ENCODE measurements around the gene COMMD10. TPM values are rescaled to one million over a fixed set of nuclear protein-coding genes. Genes with fewer than 3 reads are reported as not detected.
A peak's percentile ranks its signal among the peaks of the same experiment; 100 is the strongest.
"Not testable (repeated sequence)": the region's sequence is repeated elsewhere in the genome, so short reads cannot be mapped to it uniquely, and the experiment has no call there.

The COMMD10 gene
- total and polyA plus RNA-seq, 9 donors = 24.9 to 33.1 (median 29.2) TPM

DNA sequence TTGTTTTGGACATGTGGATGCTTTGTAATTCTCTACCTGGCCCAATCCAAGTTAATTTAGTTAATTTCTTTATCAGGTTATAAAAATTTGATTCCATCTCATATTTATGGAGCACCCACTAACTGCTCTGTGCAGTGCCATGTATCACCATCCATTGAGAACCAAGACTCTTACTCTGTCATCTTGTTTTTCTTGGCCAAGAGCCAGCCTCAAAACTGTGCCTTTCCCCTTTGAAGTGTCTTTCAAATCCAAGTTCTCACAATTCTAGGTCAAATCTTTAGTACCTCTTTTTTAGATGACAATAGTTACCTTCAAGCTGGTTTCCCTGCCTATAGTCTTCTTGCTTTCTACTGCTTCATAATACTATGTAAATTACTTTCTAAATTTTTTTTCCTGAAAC, 3.2 kb downstream of the COMMD10 start:
- Histone ChIP-seq H3K36me3 (ENCODE audit: control insufficient read depth, insufficient read depth, low read length) (peaks cover 8% of the 10 kb centered on the region), H3K4me1 (ENCODE audit: control insufficient read depth, insufficient read depth, low read length) (peaks cover 11% of the 10 kb centered on the region)

GRCh38 chr5:116090302-116090701, 5.5 kb downstream of the COMMD10 start:
- H3K9me3 ChIP-seq (replicated peaks; ENCODE audit: control insufficient read depth, low read depth, low read length) = no peaks in the 10 kb centered on the region
- H3K4me1 ChIP-seq (ENCODE audit: control insufficient read depth, insufficient read depth, low read length) = peaks cover 3% of the 10 kb centered on the region
- no peak overlapping the region for H3K4me3 ChIP-seq (ENCODE audit: low read length)
- peaks cover 15% of the 10 kb centered on the region for H3K36me3 ChIP-seq (ENCODE audit: control insufficient read depth, insufficient read depth, low read length)
- WGBS (ENCODE audit: insufficient coverage) = 90% methylated on average over 2 of the region's 3 CpGs
- H3K27me3 ChIP-seq (ENCODE audit: control insufficient read depth, insufficient read depth, low read length) = no peaks in the 10 kb centered on the region
- H3K27ac ChIP-seq (ENCODE audit: low read length) = no peak overlapping the region
- no peak for DNase-seq

More for the DNA sequence above, 3.2 kb downstream of the COMMD10 start:
- Histone ChIP-seq H3K4me3 (ENCODE audit: low read length) (no peak overlapping the region), H3K9me3 (replicated peaks; ENCODE audit: control insufficient read depth, low read depth, low read length) (no peaks in the 10 kb centered on the region), H3K27me3 (ENCODE audit: control insufficient read depth, insufficient read depth, low read length) (no peaks in the 10 kb centered on the region), H3K27ac (ENCODE audit: low read length) (no peak overlapping the region)
- no peak for DNase-seq

GRCh38 chr5:116091416-116091815, 6.6 kb downstream of the COMMD10 start:
- H3K4me1 ChIP-seq (ENCODE audit: control insufficient read depth, insufficient read depth, low read length) = no peaks in the 10 kb centered on the region
- no peak overlapping the region for H3K4me3 ChIP-seq (ENCODE audit: low read length)
- no peaks in the 10 kb centered on the region for H3K9me3 ChIP-seq (replicated peaks; ENCODE audit: control insufficient read depth, low read depth, low read length)
- DNase-seq = no peak
- H3K36me3 ChIP-seq (ENCODE audit: control insufficient read depth, insufficient read depth, low read length) = peaks cover 15% of the 10 kb centered on the region
- H3K27me3 ChIP-seq (ENCODE audit: control insufficient read depth, insufficient read depth, low read length) = no peaks in the 10 kb centered on the region
- no CpG with 5 or more reads among the region's 1 CpG for WGBS (ENCODE audit: insufficient coverage)
- no peak overlapping the region for H3K27ac ChIP-seq (ENCODE audit: low read length)

DNA sequence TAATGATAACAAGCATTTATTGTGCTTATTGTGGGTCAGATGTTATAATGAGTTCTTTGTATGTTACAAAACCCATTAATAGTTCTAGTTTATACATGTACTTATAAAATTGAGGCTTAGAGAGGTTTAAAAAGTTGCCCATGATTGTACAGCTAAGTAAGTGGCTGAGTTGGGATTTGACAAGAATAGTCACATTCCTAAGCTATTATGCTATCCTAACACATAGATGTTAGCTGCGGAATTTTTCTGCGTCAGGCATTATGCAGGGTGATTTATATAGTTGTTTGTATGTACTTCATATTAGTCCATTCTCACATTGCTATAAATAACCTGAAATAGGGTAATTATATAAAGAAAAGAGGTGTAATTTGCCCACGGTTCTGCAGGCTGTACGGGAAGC, 12.5 kb downstream of the COMMD10 start:
- no peak overlapping the region for H3K27ac ChIP-seq (ENCODE audit: low read length)
- H3K4me3 ChIP-seq (ENCODE audit: low read length) = no peak overlapping the region
- no peaks in the 10 kb centered on the region for H3K4me1 ChIP-seq (ENCODE audit: control insufficient read depth, insufficient read depth, low read length)
- no peaks in the 10 kb centered on the region for H3K27me3 ChIP-seq (ENCODE audit: control insufficient read depth, insufficient read depth, low read length)
- H3K9me3 ChIP-seq (replicated peaks; ENCODE audit: control insufficient read depth, low read depth, low read length) = no peaks in the 10 kb centered on the region
- no peak for DNase-seq
- WGBS (ENCODE audit: insufficient coverage) = 95% methylated on average over 2 of the region's 4 CpGs
- peaks cover 22% of the 10 kb centered on the region for H3K36me3 ChIP-seq (ENCODE audit: control insufficient read depth, insufficient read depth, low read length)

DNA sequence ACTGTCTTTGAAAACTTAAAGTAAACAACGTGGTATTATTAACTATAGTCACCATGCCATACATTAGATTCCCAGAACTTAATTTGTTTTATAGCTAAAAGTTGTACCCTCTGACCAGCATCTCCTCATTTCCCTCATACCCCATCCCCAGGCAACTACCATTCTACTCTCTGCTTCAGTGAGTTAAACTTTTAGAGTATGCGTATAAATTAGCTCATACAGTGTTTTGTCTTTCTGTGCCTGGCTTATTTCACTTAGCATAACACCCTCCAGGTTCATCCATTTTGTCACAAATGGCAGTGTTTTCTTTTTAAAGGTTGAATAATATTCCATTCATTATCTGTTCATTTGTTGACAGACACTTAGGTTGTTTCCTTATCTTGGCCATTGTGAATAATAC, 14.2 kb downstream of the COMMD10 start:
- WGBS (ENCODE audit: insufficient coverage) = no CpG with 5 or more reads among the region's 2 CpGs
- H3K36me3 ChIP-seq (ENCODE audit: control insufficient read depth, insufficient read depth, low read length) = peaks cover 8% of the 10 kb centered on the region
- no peak overlapping the region for H3K27ac ChIP-seq (ENCODE audit: low read length)
- DNase-seq = no peak
- H3K4me1 ChIP-seq (ENCODE audit: control insufficient read depth, insufficient read depth, low read length) = no peaks in the 10 kb centered on the region
- H3K9me3 ChIP-seq (replicated peaks; ENCODE audit: control insufficient read depth, low read depth, low read length) = no peaks in the 10 kb centered on the region
- H3K27me3 ChIP-seq (ENCODE audit: control insufficient read depth, insufficient read depth, low read length) = no peaks in the 10 kb centered on the region
- H3K4me3 ChIP-seq (ENCODE audit: low read length) = no peak overlapping the region

GRCh38 chr5:116104941-116105340, 20.1 kb downstream of the COMMD10 start:
- not testable (repeated sequence) for H3K36me3 ChIP-seq (ENCODE audit: control insufficient read depth, insufficient read depth, low read length); H3K4me1 ChIP-seq (ENCODE audit: control insufficient read depth, insufficient read depth, low read length); DNase-seq; H3K9me3 ChIP-seq (replicated peaks; ENCODE audit: control insufficient read depth, low read depth, low read length); H3K27ac ChIP-seq (ENCODE audit: low read length); H3K27me3 ChIP-seq (ENCODE audit: control insufficient read depth, insufficient read depth, low read length); H3K4me3 ChIP-seq (ENCODE audit: low read length)
- 100% methylated on average over 1 of the region's 2 CpGs for WGBS (ENCODE audit: insufficient coverage)

GRCh38 chr5:116115163-116115562, 30.3 kb downstream of the COMMD10 start:
- Histone ChIP-seq H3K9me3 (replicated peaks; ENCODE audit: control insufficient read depth, low read depth, low read length) (peaks cover 25% of the 10 kb centered on the region), H3K27ac (ENCODE audit: low read length) (no peak overlapping the region), H3K4me1 (ENCODE audit: control insufficient read depth, insufficient read depth, low read length) (no peaks in the 10 kb centered on the region), H3K4me3 (ENCODE audit: low read length) (no peak overlapping the region), H3K27me3 (ENCODE audit: control insufficient read depth, insufficient read depth, low read length) (no peaks in the 10 kb centered on the region), H3K36me3 (ENCODE audit: control insufficient read depth, insufficient read depth, low read length) (no peaks in the 10 kb centered on the region)
- WGBS (ENCODE audit: insufficient coverage) = no CpG with 5 or more reads among the region's 1 CpG
- no peak for DNase-seq

GRCh38 chr5:116130471-116130870, 45.6 kb downstream of the COMMD10 start:
- Histone ChIP-seq H3K27me3 (ENCODE audit: control insufficient read depth, insufficient read depth, low read length) (no peaks in the 10 kb centered on the region), H3K4me1 (ENCODE audit: control insufficient read depth, insufficient read depth, low read length) (no peaks in the 10 kb centered on the region), H3K36me3 (ENCODE audit: control insufficient read depth, insufficient read depth, low read length) (no peaks in the 10 kb centered on the region), H3K9me3 (replicated peaks; ENCODE audit: control insufficient read depth, low read depth, low read length) (no peaks in the 10 kb centered on the region), H3K27ac (ENCODE audit: low read length) (no peak overlapping the region), H3K4me3 (ENCODE audit: low read length) (no peak overlapping the region)
- DNase-seq = no peak
- WGBS (ENCODE audit: insufficient coverage) = no CpG with 5 or more reads among the region's 2 CpGs

GRCh38 chr5:116130976-116131375, 46.2 kb downstream of the COMMD10 start:
- Histone ChIP-seq H3K27ac (ENCODE audit: low read length) (no peak overlapping the region), H3K4me1 (ENCODE audit: control insufficient read depth, insufficient read depth, low read length) (no peaks in the 10 kb centered on the region), H3K36me3 (ENCODE audit: control insufficient read depth, insufficient read depth, low read length) (no peaks in the 10 kb centered on the region), H3K9me3 (replicated peaks; ENCODE audit: control insufficient read depth, low read depth, low read length) (no peaks in the 10 kb centered on the region), H3K27me3 (ENCODE audit: control insufficient read depth, insufficient read depth, low read length) (no peaks in the 10 kb centered on the region), H3K4me3 (ENCODE audit: low read length) (no peak overlapping the region)
- no peak for DNase-seq
- no CpG with 5 or more reads among the region's 2 CpGs for WGBS (ENCODE audit: insufficient coverage)

GRCh38 chr5:116133281-116133680, 48.5 kb downstream of the COMMD10 start:
- no peaks in the 10 kb centered on the region for H3K36me3 ChIP-seq (ENCODE audit: control insufficient read depth, insufficient read depth, low read length)
- no peak overlapping the region for H3K4me3 ChIP-seq (ENCODE audit: low read length)
- H3K27ac ChIP-seq (ENCODE audit: low read length) = no peak overlapping the region
- H3K9me3 ChIP-seq (replicated peaks; ENCODE audit: control insufficient read depth, low read depth, low read length) = no peaks in the 10 kb centered on the region
- no peaks in the 10 kb centered on the region for H3K4me1 ChIP-seq (ENCODE audit: control insufficient read depth, insufficient read depth, low read length)
- no CpG with 5 or more reads among the region's 3 CpGs for WGBS (ENCODE audit: insufficient coverage)
- DNase-seq = no peak
- no peaks in the 10 kb centered on the region for H3K27me3 ChIP-seq (ENCODE audit: control insufficient read depth, insufficient read depth, low read length)

- Histone ChIP-seq H3K36me3 (ENCODE audit: control insufficient read depth, insufficient read depth, low read length) (no peaks in the 10 kb centered on the region), H3K27ac (ENCODE audit: low read length) (no peak overlapping the region), H3K9me3 (replicated peaks; ENCODE audit: control insufficient read depth, low read depth, low read length) (no peaks in the 10 kb centered on the region), H3K4me1 (ENCODE audit: control insufficient read depth, insufficient read depth, low read length) (no peaks in the 10 kb centered on the region), H3K27me3 (ENCODE audit: control insufficient read depth, insufficient read depth, low read length) (no peaks in the 10 kb centered on the region), H3K4me3 (ENCODE audit: low read length) (no peak overlapping the region)
- peak; percentile 9 for DNase-seq
- no CpG with 5 or more reads among the region's 5 CpGs for WGBS (ENCODE audit: insufficient coverage)
Measured at GRCh38 chr5:116135344-116135743, 50.5 kb downstream of the COMMD10 start.
